ENCODE results near the gene CTNND2.

Gene CTNND2

DNA sequence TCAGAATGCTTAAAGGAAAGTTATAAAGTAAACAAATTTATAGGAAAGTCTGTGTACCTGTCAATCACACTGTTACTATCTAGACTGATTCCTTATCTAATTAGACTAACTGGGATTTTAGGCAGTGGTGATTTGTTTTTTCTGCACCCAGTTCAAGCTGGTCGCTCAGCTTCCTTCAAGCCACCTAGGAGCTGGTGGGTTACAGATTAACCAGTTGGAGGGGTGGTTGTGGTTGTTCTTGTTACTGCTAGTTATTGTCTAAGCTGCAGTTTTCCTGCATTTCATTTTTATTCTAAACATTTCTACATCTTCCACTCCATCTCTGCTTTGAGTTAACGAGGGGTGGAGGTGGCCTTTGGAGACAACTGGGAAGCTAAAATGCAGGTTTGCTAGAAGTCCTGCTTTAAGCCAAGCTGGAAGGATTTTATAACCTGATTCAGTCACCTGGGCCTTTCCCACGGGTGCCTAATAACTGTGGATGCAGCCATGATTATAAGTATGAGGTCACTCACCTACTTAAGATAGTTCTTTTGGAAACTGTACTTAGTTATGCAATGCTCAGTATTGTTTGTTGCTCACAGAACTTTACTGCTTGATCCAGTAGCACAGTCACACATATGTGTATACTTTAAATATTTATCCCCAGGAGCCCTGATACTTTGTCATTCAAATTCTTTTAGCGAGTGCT, 839.3 kb downstream of the CTNND2 start:
- DNase-seq = no peak

DNA sequence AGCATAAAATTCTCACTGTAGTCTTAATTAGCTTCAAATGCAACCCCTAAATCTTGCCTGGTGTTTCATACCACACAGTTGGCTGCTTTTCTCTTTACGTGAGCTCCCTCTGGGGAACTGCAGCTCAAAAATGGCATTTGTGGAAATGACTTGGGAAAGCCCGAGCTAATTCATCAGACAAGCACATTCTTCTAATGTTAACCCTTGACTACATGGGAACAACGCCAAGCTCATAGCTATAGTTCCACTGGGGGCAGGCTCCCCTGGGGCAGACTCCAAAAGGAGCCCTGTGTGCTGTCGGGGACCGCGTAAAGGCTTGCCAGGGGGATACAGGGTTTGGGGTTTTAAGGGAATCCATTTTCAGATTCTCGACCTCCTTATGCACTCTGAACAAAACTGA, 841.8 kb downstream of the CTNND2 start:
- no peak for DNase-seq

DNA sequence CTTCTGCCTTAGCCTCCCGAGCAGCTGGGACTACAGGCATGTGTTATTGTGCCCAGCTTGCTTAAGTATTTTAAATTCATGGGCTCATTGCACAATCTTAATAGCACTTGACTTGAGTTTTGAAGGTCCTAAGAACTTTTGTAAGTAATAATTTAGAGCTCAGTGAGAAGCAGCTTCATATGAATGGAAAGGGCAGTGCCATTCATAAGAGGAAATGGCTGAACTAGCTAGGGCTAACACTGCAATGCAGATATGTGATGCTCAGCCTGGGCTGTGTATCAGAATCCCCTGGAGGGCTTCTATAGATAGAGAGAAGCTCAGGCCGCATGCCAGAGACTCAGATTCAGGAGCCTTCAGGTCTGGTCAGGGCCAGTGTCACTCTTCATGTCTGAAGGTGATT, 847.7 kb downstream of the CTNND2 start:
- DNase-seq = no peak

DNA sequence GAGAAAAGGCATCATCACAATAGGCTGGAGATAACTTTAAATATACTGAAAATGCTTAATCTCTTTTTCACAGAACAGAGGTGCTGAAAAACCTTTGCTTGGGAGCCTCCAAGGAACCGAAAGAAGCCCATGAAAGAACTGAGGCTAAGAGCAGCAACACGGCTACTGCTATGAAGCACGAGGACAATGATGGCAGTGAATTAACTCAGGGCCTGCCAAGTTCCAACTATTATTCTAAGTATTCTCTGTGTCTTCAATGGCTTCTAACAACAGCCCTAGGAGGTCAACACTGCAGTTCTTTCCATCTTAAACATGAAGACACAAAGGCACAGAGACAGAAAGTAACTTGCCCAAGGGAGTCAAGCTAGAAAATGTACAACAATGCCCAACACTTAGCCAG, 850.2 kb downstream of the CTNND2 start:
- no peak for DNase-seq

DNA sequence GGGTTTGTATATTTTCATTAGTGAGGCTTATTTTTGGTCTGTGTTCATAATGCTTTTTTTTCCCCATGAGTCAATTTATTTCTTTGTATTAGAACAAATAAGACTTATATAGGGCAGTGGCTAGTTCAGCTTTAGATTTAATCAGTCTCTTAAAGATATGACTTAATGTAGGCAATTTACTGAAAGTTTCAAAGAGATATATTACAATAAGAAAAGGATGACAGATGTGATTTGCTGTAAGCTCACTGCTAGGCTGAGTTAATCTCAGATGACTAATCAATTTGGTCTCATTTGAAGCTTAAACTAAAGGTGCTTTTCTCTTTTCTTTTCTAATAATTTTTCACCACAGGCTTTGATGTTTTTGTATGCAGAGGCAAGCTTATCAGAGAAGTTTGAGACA, 851.4 kb downstream of the CTNND2 start:
- no peak for DNase-seq

DNA sequence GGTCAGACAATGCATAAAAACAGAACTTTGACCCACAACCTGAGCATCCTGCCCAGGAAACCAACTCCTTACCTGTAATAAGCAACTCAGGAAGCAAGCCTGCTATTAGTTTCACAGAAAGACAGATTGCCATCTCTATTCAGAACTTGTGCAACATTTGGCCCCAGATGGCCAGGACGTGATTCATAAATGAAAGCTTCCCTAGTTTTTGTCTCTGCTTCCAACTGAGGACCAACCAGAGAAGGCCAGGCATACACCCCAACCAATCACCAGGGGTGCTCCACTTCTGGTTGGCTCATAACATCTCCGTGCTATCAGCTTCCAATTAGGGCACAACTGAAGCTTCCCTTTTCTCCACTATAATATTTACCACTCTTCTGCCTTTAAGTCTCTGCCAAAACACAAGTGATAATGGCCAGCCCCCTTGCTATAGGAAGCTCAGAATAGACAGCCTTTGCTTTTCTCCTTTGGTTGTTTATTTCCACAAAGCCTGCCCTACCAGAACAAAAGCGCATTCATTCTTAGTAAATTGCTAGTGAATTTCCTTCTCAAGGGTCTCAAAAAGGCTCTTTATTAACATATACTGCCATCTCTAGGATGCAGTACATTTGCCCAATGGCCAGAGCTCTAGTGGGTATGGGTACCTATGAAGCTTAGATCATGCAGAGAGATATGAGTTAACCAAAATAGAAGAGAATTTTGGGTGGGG, 853.5 kb downstream of the CTNND2 start:
- DNase-seq = no peak

DNA sequence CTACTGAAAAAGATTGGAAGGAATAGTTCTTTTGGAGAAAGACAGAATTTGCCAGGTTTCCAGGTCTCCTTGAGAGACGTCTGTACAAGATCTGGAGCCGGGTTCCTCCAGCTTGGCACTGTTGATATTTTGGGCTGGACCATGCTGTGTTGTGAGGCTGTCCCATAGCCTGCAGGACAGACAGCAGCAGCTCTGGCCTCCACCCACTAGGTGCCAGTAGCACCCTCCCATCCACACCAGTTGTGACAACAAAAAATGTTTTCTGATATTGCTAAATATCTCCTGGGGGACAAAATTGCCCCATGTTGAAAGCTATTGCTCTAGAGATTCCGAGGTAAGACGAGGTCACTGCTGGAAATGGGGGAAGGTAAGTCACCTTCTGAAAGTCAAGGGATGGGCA, 855.5 kb downstream of the CTNND2 start:
- DNase-seq = no peak

DNA sequence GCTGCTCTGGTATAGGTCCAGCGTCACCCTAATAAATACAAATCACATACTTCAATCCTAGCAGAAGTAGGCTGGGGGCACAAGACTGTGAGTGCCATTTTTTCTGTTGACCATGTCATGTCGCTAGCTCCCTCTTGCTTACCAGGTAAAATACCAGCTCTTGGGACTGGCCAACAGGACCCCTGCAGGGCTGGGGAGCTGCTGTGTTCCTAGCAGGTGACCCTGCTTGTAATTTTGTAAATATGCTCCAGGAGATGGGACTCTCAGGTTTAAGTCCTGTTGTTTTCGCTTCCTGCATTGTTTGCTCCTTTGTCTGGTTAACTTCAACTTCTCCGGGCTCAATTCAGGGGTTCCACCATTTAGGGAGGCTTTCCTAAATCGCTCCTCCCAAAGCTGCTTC, 856.6 kb downstream of the CTNND2 start:
- no peak for DNase-seq

DNA sequence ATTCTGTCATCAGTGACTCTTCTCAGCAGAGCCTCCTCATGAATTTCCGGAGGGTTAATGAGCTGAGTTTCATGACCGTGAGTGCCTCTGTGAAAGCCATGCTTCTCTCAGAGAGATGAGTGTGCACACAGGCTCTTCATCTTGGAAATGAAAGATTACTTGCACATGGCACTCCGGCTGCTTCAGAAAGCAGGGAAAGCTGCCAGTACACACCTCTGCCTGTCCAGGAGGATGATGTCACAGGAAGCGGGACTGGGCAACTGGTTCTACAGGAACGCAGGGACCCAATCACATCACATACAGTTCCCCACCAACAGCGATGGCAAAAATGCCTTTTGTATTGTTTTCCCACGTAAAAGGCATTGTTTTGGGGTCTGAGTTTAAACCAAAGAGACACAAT, 857.2 kb downstream of the CTNND2 start:
- no peak for DNase-seq

DNA sequence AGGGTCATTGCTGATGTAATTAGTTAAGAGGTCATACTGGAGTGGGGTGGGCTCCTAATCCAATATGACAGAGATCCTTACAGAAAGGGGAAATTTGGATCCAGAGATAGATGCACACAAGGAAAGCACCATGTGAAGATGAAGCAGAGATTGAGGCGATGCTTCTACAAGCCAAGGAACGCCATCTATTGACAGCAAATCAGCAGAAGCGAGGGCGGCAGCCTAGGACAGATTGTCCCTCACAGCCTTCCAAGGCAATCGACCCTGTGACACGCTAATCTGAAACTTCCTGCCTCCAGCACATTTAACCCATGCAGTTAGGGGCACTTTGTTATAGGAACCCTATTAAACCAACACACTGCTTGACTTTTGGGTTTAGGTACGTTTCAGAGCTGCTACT, 858.1 kb downstream of the CTNND2 start:
- no peak for DNase-seq

DNA sequence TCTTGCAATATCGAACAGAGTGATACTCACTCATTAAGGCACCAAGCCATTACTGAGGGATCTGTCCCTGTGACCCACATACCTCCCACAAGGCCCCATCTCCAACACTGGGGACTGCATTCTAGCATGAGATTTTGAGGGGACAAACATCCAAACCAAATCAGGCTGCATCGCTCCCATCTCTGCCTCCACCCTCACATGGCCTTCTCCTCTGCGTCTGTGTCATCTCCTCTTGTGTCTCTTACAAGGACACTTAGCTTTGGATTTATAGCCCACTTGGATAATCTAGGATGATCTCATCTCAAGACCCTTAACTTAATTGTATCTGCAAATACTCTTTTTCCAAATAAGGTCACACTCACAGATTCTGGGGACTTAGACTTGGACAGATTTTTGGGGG, 858.8 kb downstream of the CTNND2 start:
- no peak for DNase-seq

DNA sequence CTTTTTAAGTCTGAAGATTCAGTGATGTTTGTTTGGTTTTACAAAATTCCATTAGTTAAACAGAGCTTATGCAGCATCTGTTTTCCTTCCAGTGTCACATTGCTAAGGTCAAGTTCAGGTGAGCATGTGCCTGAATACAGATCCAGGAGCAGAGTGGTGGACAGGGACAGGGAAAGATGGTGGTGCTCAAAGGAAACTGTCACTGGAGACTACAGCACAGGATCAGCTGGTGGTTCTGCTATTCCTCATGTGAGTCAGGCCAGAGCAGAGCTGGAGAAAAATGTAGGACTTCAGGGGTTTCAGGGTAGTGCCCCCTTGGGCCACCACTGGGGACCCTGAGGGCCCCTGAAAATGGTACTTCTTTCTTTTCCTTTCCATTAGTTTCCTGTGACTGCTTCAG, 859.7 kb downstream of the CTNND2 start:
- no peak for DNase-seq

DNA sequence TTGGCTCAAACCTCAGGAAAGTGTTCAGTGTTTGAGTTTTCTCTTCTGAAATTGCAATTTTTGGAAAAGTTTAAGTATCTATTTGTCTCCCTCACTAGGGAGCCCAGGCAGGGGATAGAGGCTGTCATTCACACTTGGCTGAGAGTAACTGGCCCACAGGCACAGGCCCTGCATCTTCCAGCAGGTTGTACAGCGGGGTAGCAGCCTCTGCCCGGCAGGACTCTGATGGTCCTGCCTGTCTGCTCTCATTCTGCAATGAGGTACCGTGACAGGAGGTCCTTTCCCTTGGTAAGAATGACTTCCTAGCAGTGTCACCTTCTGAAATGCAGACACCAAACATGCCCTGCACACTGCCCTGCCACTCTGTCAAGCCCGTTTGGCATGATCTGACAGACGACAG, 860.4 kb downstream of the CTNND2 start:
- DNase-seq = no peak

DNA sequence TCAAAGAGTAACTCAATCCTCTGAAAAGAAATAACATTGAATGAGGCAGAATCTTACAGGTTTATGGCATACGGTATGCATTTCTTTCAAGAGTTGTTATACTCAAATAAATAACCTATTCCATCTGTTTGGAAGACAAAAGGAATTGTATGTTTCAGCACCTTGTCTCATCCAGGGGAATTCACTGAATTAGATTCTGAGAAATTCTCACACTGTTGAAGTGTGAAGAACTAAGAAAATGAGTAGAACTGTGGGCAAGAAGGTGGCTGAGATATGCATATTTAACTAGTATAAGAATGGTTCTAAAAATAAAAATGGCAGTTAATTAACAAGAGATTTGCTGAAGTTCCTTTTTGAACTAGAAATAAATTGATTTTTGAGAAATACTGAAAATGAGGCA, 863.9 kb downstream of the CTNND2 start:
- DNase-seq = no peak

DNA sequence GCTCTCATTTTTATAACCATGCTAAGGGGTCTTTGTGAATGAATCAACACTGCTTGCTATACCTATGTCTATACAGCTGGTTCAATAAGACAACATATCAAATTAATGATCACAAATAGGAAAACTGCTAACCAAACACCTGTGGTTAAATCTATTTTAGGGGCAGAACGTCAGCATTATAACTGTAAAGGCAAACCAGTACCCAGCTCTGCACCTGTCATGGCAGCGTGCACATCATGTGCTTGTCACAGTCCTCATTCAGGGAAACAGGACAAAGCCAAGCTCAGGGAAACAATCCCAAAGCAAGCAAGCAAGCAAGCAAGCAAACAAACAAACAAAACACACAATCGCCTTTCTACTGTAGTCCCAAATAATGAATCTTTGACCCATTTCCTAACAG, 865.5 kb downstream of the CTNND2 start:
- DNase-seq = no peak

DNA sequence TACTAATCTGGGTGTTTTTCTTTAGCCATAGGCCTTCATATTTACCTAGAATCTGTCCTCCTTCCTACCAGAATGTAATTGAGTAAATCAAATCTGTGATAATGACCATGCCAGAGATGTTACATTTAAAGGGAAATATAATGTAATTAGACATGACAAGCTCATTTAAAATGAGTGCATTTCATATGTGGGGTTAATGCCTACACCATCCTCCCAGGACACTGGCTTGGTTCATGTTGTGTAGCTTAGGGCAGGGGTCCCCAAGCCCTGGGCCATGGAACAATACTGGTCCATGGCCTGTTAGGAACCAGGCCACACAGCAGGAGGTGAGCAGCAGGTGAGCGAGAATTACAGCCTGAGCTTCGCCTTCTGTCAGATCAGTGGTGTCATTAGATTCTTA, 866.3 kb downstream of the CTNND2 start:
- no peak for DNase-seq

DNA sequence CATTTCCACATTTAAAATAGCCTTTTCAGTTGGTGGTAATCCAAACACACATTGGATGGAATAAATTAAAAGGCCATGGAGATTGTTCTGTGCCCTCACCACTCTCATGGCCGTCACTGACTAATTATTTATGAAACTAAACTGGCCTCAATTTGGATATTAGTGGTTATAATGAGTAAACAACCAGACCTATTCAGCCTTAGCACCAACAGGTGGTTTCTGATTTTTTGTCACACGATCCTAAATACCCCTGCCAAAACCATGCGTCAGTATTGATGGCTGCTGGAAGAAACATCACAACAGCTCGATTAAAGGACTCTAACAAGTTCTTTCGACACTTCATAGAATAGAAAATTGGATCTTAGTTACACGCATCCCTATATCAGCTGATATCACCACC, 867.2 kb downstream of the CTNND2 start:
- DNase-seq = no peak

DNA sequence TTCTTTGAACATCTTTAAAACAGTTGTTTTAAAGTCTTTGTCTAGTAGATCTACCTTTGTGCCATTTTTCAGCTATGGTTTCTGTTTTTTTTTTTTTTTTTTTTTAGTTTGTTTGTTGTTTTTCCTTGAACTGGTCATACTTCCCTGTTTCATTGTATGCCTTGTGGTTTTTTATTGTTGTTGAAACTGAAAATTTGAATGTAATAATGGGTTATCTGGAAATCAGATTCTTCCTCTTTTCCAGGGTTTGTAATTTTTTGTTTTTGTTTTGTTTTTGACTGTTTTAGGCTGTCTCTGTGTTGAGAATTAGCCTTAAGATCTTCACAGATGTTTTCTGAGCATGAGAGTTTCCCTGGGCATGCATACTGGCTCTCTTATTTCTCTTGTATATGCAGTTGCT, 873.6 kb downstream of the CTNND2 start:
- DNase-seq = no peak

DNA sequence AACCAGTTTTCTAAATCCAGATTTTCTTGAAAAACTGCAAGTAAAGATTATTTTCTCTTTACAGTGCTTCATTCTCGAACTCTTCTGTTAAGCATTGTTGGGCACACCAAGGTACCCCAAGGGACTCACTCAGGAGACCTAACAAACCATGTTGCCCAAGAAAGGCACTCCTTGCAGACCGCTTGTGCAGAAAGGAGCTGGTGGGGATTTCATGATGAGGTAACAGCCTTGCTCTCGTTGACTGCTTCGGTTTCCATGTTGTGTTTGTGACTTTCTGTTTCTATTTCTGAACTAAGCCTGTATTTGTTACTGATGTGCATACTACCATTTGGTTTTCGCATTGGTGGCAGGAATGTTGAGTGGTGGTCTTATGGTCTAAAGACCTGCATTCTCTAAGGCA, 876.6 kb downstream of the CTNND2 start:
- DNase-seq = no peak

DNA sequence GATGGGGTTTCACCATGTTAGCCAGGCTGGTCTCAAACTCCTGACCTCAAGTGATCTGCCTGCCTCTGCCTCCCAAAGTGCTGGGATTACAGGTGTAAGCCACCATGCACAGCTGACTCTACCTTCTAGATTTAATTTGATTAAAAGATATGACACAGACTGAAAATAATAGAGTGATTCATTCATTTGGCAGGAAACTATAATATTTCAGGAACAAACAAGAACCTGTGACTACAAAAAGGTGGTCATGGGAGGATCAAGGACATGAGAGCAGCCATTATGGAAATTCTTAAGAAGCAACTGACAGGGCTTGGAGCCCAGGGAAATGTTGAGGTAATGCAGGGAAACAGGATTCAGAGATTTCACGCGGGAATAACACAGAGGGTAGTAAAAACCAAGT, 877.7 kb downstream of the CTNND2 start:
- DNase-seq = no peak

DNA sequence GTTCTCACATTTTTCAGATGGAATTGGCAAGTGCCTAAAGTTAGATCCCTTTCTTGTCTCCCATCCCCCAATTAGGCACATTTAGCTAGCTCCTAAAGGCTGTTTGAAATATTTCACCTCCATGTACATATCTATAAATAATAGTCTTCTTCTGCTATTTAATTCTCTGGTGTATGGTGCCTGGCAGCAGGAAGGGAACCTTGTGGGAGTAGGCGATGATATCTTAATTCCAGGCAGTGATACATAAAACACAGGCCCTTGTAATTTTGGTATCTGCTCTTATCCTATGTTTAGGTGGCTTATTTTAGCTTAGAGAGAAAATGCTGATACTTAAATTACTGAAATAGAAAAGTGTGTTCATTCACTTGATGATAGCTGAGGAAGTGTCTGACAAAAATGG, 880.3 kb downstream of the CTNND2 start:
- DNase-seq = no peak

DNA sequence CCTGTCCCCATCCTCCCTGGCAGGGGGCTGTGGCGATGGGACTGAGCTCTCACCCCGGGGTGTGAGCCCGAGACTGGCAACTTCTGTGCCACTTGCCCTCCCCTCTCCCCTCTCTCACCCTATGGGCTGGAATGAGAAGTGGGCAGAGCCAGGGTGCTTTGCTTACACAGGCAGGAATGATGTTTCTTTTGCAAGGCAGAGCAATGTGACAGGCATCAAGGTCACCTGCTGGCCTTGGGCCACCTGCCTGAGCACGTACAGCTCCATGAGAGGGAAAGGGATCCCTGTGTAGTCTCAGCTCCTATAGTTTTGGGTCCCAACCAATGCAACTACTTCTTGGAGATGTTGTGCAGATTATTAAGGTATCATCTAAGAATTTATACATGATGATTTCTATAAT, 890.5 kb downstream of the CTNND2 start:
- no peak for DNase-seq

DNA sequence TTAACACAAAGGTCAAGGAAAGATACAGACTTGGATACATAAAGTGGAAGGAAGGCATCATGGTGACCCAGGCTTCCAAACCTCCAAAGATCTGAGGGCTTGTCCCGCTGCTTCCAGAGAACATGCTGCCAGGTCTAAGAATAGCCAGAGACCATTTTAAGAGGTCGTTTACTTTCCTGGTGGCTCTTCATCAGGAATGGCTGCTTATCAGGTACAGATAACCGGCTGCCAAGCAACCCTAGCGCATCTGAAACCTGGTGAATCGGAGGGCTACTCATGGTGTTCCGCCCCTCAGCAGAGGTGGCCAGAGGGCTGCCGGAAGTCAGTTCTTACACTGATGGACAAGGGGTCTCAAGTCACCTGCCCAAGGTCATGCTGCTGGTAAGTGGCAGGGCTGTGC, 892.0 kb downstream of the CTNND2 start:
- no peak for DNase-seq

DNA sequence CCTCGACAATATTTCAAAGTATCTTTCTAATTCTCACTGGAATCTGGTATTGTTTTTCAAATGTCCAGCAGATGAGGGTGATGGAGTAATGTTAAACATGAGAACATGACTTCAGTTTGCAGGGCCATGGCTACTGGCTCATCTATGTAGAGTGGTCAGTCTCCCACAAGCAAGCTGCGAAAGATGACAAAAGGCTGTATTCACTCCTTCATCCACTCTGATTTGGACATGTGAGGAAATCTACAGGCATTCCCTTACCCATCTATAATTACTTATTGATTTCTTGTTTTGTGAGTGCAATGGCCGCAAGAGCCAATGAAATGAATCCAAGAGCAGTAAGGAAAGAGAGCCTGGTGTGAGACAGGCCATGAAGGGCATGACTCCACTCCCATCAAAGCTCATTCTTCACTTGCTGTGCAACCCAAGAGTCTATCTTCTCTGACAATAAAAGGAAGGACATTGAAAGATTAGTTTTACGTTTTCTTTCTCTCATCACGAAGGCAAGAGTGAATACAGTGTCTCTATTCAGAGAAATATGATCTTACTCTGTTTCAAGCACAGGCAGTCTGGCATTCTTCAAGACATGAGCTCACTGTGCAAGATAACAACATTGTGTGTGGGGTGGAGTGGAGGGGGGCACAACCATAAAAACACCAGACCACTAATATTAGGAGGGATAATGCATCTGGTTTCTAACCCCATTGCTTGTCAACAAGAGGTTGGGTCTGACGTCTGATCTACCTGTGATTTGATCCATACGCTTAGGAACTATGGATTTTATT, 893.6 kb downstream of the CTNND2 start:
- DNase-seq = no peak
